GM21723 (cell line): Measurements from ENCODE around the gene RASD1.
"Not testable (repeated sequence)": the region's sequence is repeated elsewhere in the genome, so short reads cannot be mapped to it uniquely, and the experiment has no call there.

ENCODE experiments used
- ATAC-seq: cut with Tn5 transposase; IDR thresholded peaks from one replicate; pipeline ENCODE4 v1.9.1; 2021; ENCODE audit warnings: mild to moderate bottlenecking, moderate library complexity; ENCODE audit not compliant: unreplicated experiment

The RASD1 gene

GRCh38 chr17:17472333-17472920 lies 23.8 kb downstream of the RASD1 start:
- ATAC-seq, result no peak

DNA sequence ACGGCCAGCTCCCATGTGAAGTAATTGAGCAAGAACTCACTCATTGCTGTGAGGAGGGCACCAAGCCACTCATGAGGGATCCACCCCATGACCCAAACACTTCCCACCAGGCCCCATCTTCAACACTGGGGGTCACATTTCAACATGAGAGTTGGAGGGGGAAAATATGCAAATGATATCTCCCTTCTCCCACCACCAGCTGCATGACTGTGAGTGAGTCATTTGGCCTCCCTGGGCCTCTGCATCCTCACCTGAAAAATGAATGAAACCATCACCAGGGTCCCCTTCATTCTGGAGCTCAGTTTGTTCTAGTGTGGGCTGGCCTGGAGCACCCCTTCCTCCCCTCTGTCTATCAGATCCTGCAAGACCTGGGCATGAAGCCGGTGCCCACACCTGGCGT lies 26.2 kb downstream of the RASD1 start:
- no peak for ATAC-seq

- ATAC-seq, result no peak
Observed at GRCh38 chr17:17469358-17469757, 26.8 kb downstream of the RASD1 start.

DNA sequence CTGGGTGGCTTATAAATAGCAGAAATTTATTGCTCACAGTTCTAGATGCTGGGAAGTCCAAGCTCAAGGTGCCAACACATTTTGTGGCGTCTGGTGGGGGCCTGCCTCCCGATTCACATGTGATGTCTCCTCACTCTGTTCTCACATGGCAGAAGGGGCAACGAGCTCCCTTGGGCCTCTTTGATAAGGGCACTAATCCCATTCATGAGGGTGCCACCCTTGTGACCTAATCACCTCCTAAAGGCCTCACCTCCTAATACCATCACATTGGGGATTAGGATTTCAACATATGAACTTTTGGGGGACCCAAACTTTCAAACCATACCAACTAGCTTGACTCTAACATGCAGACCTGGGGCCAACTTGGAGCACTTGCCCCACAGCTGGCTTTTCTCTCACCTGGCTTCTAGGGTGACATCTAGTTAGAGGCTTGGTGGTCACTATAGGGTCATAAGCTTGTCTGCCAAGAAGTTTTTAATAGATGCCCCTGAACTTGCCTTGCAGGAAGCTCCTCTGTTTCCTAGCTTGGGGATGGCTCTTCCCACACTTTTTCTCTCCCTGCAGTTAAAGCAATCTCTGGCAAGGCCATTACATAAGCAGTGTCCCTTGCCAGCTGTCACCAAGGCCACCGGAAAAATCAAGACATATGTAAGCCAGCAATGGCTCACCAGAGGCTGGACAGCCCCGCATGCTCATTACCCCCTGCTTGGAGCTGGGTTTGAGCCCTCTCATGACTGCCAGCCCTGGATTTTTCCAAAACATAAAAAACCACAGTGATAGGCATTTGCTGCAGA lies 27.8 kb downstream of the RASD1 start:
- ATAC-seq, result no peak

GRCh38 chr17:17467720-17468119 lies 28.5 kb downstream of the RASD1 start:
- ATAC-seq, result no peak

GRCh38 chr17:17467016-17467415 lies 29.2 kb downstream of the RASD1 start:
- ATAC-seq, result no peak

GRCh38 chr17:17466511-17466910 lies 29.7 kb downstream of the RASD1 start:
- ATAC-seq, result no peak

DNA sequence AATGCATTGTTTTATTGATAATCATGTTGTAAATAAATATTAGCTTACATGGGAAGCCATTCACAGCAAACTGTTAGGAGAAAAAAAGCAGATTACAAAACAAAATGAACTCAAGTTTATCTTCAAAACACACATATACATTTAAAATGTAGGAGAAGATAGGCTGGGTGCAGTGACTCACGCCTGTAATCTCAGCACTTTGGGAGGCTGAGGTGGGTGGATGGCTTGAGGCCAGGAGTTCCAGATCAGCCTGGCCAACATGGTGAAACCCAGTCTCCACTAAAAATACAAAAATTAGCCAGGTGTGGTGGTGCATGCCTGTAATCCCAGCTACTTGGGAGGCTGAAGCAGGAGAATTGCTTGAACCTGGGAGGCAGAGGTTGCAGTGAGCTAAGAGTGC lies 30.3 kb downstream of the RASD1 start:
- not testable (repeated sequence) for ATAC-seq

- no peak for ATAC-seq
Observed at GRCh38 chr17:17463821-17464220, 32.4 kb downstream of the RASD1 start.

GRCh38 chr17:17462048-17462824 lies 34.0 kb downstream of the RASD1 start:
- ATAC-seq, result no peak

GRCh38 chr17:17460038-17460437 lies 36.2 kb downstream of the RASD1 start:
- no peak for ATAC-seq

DNA sequence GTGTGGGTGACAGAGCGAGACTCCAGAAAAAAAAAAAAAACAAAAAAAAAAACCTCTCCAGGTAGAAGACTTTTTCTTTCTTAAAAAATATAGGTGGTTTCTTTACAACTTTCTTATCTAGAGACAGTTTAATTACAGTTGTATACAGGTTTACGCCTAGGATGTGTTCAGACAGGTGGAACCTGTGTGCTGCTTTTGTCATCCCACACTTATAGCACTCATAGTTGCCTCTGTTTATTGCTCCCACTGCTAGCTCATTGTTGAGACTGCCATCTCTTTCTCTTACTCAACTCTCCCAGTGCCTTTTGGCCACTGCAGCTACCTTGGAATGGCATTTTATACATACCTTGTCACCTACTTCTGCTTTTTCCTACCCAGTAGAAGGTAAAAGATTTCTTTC lies 38.5 kb downstream of the RASD1 start:
- no peak for ATAC-seq

DNA sequence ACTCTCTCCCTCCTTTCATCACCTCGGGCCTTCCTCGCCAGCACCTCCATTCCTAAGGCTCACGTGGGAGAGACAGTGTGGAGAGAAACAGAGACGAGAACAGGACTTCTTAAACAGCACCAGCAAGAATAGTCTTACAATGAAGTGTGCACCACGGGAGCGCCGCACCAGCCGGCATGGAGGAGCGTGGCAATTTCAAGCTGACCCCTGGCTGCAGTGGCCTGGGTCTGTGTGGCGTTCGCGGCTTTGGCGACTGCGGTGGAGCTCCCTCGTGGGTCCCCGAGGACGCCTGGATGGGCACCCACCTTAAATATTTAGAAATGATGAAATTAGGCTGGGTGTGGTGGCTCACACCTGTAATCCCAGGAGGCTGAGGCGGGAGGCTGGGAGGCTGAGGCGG lies 39.9 kb downstream of the RASD1 start:
- ATAC-seq, result no peak

- ATAC-seq, result no peak
Observed at GRCh38 chr17:17455173-17455572, 41.0 kb downstream of the RASD1 start.

GRCh38 chr17:17454700-17455099 lies 41.5 kb downstream of the RASD1 start:
- not testable (repeated sequence) for ATAC-seq

GRCh38 chr17:17454276-17454675 lies 41.9 kb downstream of the RASD1 start:
- no peak for ATAC-seq

DNA sequence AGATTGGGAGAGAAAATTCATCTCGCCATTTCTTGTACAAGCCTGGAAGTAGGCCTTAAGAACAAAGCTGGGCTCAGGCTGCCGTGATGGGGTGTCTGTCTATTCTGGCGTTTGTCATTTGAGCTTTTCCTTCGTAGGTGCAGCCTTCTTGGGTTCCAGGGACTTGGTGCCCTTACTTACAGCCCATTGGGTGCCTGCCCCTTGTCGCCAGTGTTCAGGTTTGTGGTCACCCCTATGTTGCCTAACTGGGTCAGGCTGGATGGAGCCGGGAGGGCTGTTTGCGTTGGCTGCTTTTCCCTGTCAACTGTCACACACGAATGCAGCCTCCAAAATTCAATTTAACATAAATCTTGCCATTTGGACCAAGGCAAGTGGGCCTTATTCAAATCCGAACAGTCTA lies 43.1 kb downstream of the RASD1 start:
- ATAC-seq, result no peak

DNA sequence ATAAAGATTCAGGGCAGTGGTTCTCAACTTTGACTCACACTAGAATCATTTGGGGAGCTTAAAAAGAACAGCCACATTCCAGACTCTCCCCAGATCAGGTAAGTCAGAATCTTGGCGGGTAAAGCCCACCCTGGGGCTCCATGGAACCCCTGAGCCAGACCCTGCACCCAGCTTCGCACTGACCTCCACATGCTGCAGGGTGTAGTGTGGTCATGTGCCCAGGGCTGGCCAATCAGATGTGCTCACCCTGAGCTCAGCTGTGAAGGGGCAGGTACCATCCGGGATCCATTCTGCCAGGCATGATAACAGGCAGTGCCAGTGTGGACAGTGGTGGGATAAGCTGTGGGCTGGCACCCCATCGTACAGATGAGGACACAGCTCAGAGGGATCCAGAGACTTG lies 47.5 kb downstream of the RASD1 start:
- ATAC-seq, result no peak

DNA sequence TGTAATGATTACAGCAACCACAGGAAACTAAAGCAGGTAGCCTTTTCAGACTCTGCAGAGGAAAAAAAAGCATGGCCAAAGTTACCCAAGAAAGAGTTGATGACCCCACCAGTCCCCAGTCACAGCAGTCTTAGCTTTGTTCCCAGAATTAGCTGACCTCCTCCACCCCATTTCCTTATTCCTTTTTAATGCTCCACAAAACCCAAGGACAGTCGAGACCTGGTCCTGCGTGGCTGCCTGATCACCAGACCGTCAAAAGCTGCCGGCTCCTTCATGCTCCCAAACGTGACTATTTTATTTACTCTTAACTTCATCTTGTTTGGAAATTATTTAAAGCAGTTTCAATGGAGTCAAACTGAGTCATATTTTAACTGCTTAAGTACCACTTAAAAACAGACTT lies 48.1 kb downstream of the RASD1 start:
- no peak for ATAC-seq

DNA sequence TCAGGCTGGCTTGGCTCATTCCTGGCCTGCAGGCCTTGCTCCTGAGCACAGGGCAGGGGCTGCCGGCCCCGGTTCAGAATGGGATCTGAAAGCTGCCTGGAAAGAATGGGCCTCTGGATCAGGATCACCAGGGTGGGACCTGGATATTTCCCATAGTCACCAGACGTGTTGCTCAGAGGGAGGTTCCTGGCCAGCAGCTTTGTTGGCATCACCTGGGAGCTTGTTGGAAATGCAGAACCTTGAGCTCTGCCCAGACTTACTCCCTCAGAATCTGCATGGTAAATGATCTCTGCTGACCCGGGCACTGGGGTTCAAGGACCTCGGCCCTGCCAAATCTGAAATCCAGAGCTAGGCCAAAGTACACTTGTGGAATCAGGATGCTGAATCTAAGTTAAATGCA lies 48.9 kb downstream of the RASD1 start:
- no peak for ATAC-seq

DNA sequence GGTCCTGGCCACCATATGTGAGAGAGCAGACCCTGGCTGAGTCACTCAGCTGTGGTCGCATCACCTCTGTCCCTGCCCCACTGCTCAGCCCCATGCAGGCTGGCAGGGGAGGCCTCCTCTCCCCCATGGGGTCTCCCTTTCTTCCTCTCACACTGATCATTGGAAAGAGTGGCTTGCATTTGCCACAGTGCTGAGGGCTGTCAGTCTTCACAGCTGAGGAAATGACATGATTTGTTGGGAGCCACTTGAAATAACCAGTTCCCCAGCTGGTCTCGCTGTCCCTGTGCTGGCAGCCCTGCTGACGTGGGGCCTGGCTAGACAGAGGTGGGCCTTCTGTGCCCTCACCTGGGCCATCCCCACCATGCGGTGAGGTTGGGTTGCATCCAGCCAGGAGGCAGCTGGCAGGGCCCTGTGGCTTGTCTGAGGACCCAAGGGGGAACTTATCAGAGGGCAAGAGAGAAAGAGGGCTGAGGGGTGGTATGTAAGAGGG lies 49.5 kb downstream of the RASD1 start:
- no peak for ATAC-seq
